SK-N-SH (cell line): ENCODE results near the gene ZNF366. TPM values are rescaled to one million over a fixed set of nuclear protein-coding genes. Genes with fewer than 3 reads are reported as not detected.

ENCODE experiments used
- CTCF ChIA-PET: fragments of 300-600, 350-600 bp; formaldehyde crosslinking; extraction: SDS; loops from one replicate; lab custom pipeline; 2021; lab: Yijun Ruan, JAX
- POLR2A ChIA-PET: fragments of 350-600 bp; sonication (Branson Sonifier 250); formaldehyde crosslinking; extraction: SDS; loops from one replicate; lab custom pipeline; 2020; ENCODE audit warnings: antibody characterized with exemption, inconsistent platforms; lab: Yijun Ruan, JAX
- DNase-seq: peaks from one replicate; pipeline ENCODE4 v3.0.0; 2012
- H2AFZ ChIP-seq: fragments of 200-600 bp; sonication (generic); 2 replicates; pipeline ENCODE4 v1.8.1; 2016; ENCODE audit warnings: antibody characterized with exemption, mild to moderate bottlenecking, low read depth
- H3F3A ChIP-seq: fragments of 200-600 bp; sonication (generic); replicated peaks from 2 replicates; pipeline ENCODE3; 2016; ENCODE audit warnings: antibody characterized with exemption, mild to moderate bottlenecking; ENCODE audit not compliant: insufficient read depth
- H3K27ac ChIP-seq, 2 experiments: fragments of 200-500 bp in 1 of 2; fragments of 200-600 bp in 1 of 2; sonication (Bioruptor generic) in 1 of 2; sonication (generic), shearing (Covaris generic) in 1 of 2; 2 replicates each; pipeline versions ENCODE4 v1.5.1 to v1.6.1; 2014 to 2016; ENCODE audit warnings: low read depth in 2 of 2, inconsistent platforms in 1 of 2, low read length in 1 of 2, mild to moderate bottlenecking in 1 of 2, mixed read lengths in 1 of 2
- H3K27me3 ChIP-seq: fragments of 200-600 bp; sonication (generic), shearing (Covaris generic); 2 replicates; pipeline ENCODE4 v1.6.1; 2016; ENCODE audit warnings: mixed run types; ENCODE audit not compliant: insufficient read depth
- H3K36me3 ChIP-seq, 2 experiments: fragments of 200-500 bp in 1 of 2; fragments of 200-600 bp in 1 of 2; sonication (Bioruptor generic) in 1 of 2; sonication (generic) in 1 of 2; replicated peaks in 1 of 2; 2 replicates each; pipeline versions ENCODE3 to v1.5.1; 2014 to 2016; ENCODE audit warnings: low read length in 1 of 2, mild to moderate bottlenecking in 1 of 2; ENCODE audit not compliant: insufficient read depth in 2 of 2, control insufficient read depth in 1 of 2
- H3K4me1 ChIP-seq, 2 experiments: fragments of 200-500 bp in 1 of 2; fragments of 200-600 bp in 1 of 2; sonication (Bioruptor generic) in 1 of 2; sonication (generic), shearing (Covaris generic) in 1 of 2; 2 replicates each; pipeline versions ENCODE4 v1.5.1 to v1.6.1; 2014 to 2016; ENCODE audit warnings: low read depth in 1 of 2, low read length in 1 of 2, mixed run types in 1 of 2; ENCODE audit not compliant: insufficient read depth in 2 of 2, control insufficient read depth in 1 of 2
- H3K4me2 ChIP-seq: fragments of 200-600 bp; sonication (generic), shearing (Covaris generic); 2 replicates; pipeline ENCODE4 v1.6.1; 2017; ENCODE audit warnings: mixed run types
- H3K4me3 ChIP-seq, 2 experiments: fragments of 200-500 bp in 1 of 2; fragments of 200-600 bp in 1 of 2; sonication (Bioruptor generic) in 1 of 2; sonication (generic), shearing (Covaris generic) in 1 of 2; 2 replicates each; pipeline versions ENCODE4 v1.5.1 to v1.8.1; 2014 to 2016; ENCODE audit warnings: low read depth in 2 of 2, inconsistent platforms in 1 of 2, low read length in 1 of 2, mild to moderate bottlenecking in 1 of 2, mixed read lengths in 1 of 2, moderate library complexity in 1 of 2
- H3K79me2 ChIP-seq: fragments of 200-600 bp; sonication (generic); 2 replicates; pipeline ENCODE4 v1.8.1; 2017; ENCODE audit warnings: mild to moderate bottlenecking; ENCODE audit not compliant: insufficient read depth
- H3K9ac ChIP-seq: fragments of 200-600 bp; sonication (generic); 2 replicates; pipeline ENCODE4 v1.6.1; 2017; ENCODE audit warnings: mixed run types
- H3K9me2 ChIP-seq: fragments of 200-600 bp; sonication (generic); 2 replicates; pipeline ENCODE4 v1.6.1; 2017; ENCODE audit warnings: mixed run types
- H3K9me3 ChIP-seq: fragments of 200-600 bp; sonication (generic); 2 replicates; pipeline ENCODE4 v1.6.1; 2017; ENCODE audit warnings: mixed run types, mild to moderate bottlenecking, moderate library complexity
- H4K20me1 ChIP-seq: fragments of 200-600 bp; sonication (generic); 2 replicates; pipeline ENCODE4 v1.6.1; 2017; ENCODE audit warnings: mild to moderate bottlenecking, mixed run types; ENCODE audit not compliant: insufficient read depth
- EP300 ChIP-seq, 2 experiments: IDR thresholded peaks; 2 replicates each; pipeline versions ENCODE4 v1.4.0 to v1.6.1; 2012; ENCODE audit warnings: borderline replicate concordance in 1 of 2, low read depth in 1 of 2, low read length in 1 of 2
- GATA2 ChIP-seq: sonication (generic); formaldehyde crosslinking; IDR thresholded peaks from 2 replicates; pipeline ENCODE4 v1.5.0; 2020; ENCODE audit warnings: mild to moderate bottlenecking, missing genetic modification reagents
- NRF1 ChIP-seq: IDR thresholded peaks from 2 replicates; pipeline ENCODE4 v1.6.1; 2012; ENCODE audit warnings: low read depth, mild to moderate bottlenecking, low read length
- RAD21 ChIP-seq: IDR thresholded peaks from 2 replicates; pipeline ENCODE4 v1.6.1; 2012; ENCODE audit warnings: mild to moderate bottlenecking, low read length
- RCOR1 ChIP-seq: fragments of 150-350 bp; IDR thresholded peaks from 2 replicates; pipeline ENCODE4 v1.6.1; 2017; ENCODE audit warnings: antibody characterized with exemption, low read length
- RFX5 ChIP-seq: IDR thresholded peaks from 2 replicates; pipeline ENCODE4 v1.6.1; 2012; ENCODE audit warnings: mild to moderate bottlenecking, improper control_type of control experiment, low read length
- TCF12 ChIP-seq: IDR thresholded peaks from 2 replicates; pipeline ENCODE4 v1.4.0; 2012
- TEAD4 ChIP-seq: IDR thresholded peaks from 2 replicates; pipeline ENCODE4 v1.4.0; 2012; ENCODE audit warnings: mild to moderate bottlenecking, borderline replicate concordance; ENCODE audit not compliant: insufficient read depth
- YY1 ChIP-seq: IDR thresholded peaks from 2 replicates; pipeline ENCODE4 v1.4.0; 2012; ENCODE audit warnings: low read depth, mild to moderate bottlenecking
- WGBS: methylation state at CpG from one replicate; pipeline ENCODE4 v1.1.6; 2017; ENCODE audit warnings: low lambda C conversion rate; 5-methylcytosine and 5-hydroxymethylcytosine counted together
- polyA plus RNA-seq, 3 experiments: library from polyadenylated mRNA; depleted of rRNA; stranded (reverse); fragments of >200 nt; gene quantifications; 2 replicates each; pipeline ENCODE4 v1.2.3, GENCODE V29; 2012
- TF ChIP-seq, protein P1 (sequence below): IDR thresholded peaks from 2 replicates; pipeline ENCODE4; 2012
- TF ChIP-seq, protein P2 (sequence below): IDR thresholded peaks from 2 replicates; pipeline ENCODE4 v1.4.0; 2012; ENCODE audit warnings: low read depth, borderline replicate concordance
- TF ChIP-seq, protein P3 (sequence below): IDR thresholded peaks from 2 replicates; pipeline ENCODE4 v1.4.0; 2012; ENCODE audit warnings: low read depth, borderline replicate concordance

Gene ZNF366
- polyA plus RNA-seq, 1 of the 3 experiments (the other 2 are of a cell fraction): not detected

DNA sequence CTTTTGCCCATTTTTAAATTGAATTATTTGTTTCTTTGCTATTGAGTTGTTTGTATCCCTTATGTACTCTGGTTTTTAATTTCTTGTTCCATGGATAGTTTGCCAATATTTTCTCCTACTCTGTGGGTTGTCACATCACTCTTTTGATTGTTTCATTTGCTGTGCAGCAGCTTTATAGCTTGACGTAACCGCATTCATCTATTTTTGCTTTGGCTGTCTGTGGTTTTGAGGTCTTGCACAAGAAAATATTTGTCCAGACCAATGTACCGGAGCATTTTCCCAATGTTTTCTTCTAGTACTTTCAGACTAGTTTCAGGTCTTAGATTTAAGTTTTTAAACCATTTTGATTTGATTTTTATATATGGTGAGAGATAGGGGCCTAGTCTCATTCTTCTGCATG lies 36.2 kb upstream of the ZNF366 start (continued):
- TF ChIP-seq, protein P1, sequence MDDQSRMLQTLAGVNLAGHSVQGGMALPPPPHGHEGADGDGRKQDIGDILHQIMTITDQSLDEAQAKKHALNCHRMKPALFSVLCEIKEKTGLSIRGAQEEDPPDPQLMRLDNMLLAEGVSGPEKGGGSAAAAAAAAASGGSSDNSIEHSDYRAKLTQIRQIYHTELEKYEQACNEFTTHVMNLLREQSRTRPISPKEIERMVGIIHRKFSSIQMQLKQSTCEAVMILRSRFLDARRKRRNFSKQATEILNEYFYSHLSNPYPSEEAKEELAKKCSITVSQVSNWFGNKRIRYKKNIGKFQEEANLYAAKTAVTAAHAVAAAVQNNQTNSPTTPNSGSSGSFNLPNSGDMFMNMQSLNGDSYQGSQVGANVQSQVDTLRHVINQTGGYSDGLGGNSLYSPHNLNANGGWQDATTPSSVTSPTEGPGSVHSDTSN: no peak

DNA sequence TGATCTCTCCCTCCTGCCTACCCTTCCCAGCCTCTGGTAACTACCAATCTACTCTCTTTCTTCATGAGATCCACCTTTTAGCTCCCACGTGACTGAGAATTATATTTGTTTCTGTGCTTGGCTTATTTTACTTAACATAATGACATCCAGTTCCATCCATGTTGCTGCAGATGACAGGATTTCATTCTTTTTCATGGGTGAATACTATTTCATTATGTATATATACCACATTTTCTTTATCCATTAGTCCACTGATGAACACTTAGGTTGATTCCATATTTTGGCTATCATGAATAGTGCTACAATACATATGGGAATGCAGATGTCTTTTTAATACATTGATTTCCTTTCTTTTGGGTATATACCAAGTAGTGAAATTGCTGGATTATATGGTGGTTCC lies 35.5 kb upstream of the ZNF366 start:
- Histone ChIP-seq H3K9ac (no peak overlapping the region), H3F3A (no peaks in the 10 kb centered on the region), H2AFZ (no peak overlapping the region), H3K27me3 (no peaks in the 10 kb centered on the region), H3K4me2 (no peak overlapping the region), H3K9me3 (peaks cover under 1% of the 10 kb centered on the region; the same call in 1 of the 2 replicates), H3K9me2 (no peaks in the 10 kb centered on the region), H3K4me3 (no peak overlapping the region), H3K27ac (no peak overlapping the region), H3K36me3 (no peaks in the 10 kb centered on the region), H4K20me1 (no peaks in the 10 kb centered on the region), H3K4me1 (peaks cover 0 to 7% of the 10 kb centered on the region in 2 experiments; a peak in 1 of 4 replicates), H3K79me2 (no peaks in the 10 kb centered on the region)
- no peak for DNase-seq
- WGBS: 76% methylated on average over 1 of the region's 1 CpG
- TF ChIP-seq NRF1 (no peak), RFX5 (no peak), YY1 (no peak), EP300 (IDR thresholded peaks at IDR 0.05; ENCODE audit: borderline replicate concordance in 1 of 2, low read depth in 1 of 2, low read length in 1 of 2) (no peak), TEAD4 (no peak), GATA2 (CRISPR knock-in tag) (no peak), TCF12 (no peak), RAD21 (no peak), RCOR1 (no peak)
- TF ChIP-seq, protein P2, sequence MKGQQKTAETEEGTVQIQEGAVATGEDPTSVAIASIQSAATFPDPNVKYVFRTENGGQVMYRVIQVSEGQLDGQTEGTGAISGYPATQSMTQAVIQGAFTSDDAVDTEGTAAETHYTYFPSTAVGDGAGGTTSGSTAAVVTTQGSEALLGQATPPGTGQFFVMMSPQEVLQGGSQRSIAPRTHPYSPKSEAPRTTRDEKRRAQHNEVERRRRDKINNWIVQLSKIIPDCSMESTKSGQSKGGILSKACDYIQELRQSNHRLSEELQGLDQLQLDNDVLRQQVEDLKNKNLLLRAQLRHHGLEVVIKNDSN: no peak
- TF ChIP-seq, protein P3, sequence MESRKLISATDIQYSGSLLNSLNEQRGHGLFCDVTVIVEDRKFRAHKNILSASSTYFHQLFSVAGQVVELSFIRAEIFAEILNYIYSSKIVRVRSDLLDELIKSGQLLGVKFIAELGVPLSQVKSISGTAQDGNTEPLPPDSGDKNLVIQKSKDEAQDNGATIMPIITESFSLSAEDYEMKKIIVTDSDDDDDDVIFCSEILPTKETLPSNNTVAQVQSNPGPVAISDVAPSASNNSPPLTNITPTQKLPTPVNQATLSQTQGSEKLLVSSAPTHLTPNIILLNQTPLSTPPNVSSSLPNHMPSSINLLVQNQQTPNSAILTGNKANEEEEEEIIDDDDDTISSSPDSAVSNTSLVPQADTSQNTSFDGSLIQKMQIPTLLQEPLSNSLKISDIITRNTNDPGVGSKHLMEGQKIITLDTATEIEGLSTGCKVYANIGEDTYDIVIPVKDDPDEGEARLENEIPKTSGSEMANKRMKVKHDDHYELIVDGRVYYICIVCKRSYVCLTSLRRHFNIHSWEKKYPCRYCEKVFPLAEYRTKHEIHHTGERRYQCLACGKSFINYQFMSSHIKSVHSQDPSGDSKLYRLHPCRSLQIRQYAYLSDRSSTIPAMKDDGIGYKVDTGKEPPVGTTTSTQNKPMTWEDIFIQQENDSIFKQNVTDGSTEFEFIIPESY: no peak
- ChIA-PET CTCF (no interaction called here), POLR2A (no interaction called here)
